GM18508 (cell line): ENCODE results near the gene ERBIN.
"Not testable (repeated sequence)": the region's sequence is repeated elsewhere in the genome, so short reads cannot be mapped to it uniquely, and the experiment has no call there.

ENCODE experiments used
- ATAC-seq: cut with Tn5 transposase; IDR thresholded peaks from one replicate; pipeline ENCODE4 v1.9.1; 2021; ENCODE audit warnings: moderate number of reproducible peaks; ENCODE audit not compliant: insufficient read depth, unreplicated experiment

Gene ERBIN, protein sequence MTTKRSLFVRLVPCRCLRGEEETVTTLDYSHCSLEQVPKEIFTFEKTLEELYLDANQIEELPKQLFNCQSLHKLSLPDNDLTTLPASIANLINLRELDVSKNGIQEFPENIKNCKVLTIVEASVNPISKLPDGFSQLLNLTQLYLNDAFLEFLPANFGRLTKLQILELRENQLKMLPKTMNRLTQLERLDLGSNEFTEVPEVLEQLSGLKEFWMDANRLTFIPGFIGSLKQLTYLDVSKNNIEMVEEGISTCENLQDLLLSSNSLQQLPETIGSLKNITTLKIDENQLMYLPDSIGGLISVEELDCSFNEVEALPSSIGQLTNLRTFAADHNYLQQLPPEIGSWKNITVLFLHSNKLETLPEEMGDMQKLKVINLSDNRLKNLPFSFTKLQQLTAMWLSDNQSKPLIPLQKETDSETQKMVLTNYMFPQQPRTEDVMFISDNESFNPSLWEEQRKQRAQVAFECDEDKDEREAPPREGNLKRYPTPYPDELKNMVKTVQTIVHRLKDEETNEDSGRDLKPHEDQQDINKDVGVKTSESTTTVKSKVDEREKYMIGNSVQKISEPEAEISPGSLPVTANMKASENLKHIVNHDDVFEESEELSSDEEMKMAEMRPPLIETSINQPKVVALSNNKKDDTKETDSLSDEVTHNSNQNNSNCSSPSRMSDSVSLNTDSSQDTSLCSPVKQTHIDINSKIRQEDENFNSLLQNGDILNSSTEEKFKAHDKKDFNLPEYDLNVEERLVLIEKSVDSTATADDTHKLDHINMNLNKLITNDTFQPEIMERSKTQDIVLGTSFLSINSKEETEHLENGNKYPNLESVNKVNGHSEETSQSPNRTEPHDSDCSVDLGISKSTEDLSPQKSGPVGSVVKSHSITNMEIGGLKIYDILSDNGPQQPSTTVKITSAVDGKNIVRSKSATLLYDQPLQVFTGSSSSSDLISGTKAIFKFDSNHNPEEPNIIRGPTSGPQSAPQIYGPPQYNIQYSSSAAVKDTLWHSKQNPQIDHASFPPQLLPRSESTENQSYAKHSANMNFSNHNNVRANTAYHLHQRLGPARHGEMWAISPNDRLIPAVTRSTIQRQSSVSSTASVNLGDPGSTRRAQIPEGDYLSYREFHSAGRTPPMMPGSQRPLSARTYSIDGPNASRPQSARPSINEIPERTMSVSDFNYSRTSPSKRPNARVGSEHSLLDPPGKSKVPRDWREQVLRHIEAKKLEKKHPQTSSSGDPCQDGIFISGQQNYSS (N-terminal part only)

DNA sequence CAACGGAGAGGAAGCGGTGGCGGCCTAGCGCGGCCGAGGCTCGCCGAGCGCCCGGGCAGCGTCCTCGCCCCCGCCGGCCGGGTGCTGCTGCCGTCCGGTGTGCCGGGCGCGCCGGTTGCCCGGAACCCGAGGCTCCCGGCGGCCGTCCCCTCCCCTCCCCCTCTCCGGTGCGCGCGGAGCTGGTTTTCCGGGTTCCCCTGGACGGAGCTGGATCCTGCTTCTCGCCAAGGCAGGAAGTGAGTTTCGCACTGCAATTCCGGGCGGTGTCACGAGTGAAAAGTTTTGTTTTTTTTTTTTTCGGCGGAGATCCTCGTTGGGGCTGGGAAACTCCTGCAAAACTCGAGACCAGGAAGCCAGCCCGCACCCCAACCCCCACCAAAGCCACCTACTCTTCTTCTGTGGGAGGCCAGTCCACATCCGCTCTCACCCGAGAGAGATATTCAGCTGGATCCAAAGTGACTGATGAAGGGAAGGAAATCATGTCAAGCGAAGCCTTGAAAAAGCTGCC lies at the start of gene ERBIN:
Gene ERBIN (plus strand): TSS at position 300 of the 508 bp plus-strand sequence. CDS start 66,144 bp downstream, outside the sequence.
- no peak for ATAC-seq

DNA sequence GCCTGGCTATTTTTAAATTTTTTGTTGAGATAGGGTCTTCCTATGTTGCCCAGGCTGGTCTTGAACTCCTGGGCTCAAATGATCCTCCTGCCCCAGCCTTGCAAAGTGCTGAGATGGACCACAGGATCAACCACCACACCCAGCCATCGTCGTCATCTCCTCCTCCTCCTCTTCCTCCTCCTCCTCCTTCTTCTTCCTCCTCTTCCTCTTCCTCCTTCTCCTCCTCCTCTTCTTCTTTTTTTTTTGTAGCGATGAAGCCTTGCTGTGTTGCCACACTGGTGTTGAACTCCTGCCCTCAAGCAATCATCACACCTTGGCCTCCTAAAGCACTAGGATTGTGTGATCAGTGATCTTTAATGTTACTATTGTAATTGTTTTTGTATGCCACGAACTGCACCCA lies 49.4 kb upstream of the ERBIN start:
- no peak for ATAC-seq

DNA sequence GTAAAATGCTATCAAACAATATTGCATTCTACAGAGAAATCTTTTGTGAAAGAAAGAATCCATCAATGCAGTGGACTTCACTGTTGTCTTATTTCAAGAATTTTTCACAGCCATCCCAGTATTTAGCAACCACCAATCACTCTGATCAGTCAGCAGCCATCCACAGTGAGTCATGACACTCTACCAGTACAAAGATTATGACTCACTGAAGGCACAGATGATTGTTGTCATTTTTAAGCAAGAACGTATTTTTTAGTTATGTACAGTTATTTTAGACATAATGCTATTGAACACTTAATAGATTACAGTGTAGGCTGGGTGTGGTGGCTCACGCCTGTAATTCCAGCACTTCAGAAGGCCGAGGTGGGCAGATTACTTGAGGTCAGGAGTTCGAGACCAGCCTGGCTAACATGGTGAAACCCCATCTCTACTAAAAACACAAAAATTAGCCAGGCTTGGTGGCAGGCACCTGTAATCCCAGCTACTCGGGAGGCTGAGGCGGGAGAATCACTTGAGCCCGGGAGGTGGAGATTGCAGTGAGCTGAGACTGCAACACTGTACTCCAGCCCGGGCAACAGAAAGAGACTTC lies 46.6 kb upstream of the ERBIN start:
- not testable (repeated sequence) for ATAC-seq

DNA sequence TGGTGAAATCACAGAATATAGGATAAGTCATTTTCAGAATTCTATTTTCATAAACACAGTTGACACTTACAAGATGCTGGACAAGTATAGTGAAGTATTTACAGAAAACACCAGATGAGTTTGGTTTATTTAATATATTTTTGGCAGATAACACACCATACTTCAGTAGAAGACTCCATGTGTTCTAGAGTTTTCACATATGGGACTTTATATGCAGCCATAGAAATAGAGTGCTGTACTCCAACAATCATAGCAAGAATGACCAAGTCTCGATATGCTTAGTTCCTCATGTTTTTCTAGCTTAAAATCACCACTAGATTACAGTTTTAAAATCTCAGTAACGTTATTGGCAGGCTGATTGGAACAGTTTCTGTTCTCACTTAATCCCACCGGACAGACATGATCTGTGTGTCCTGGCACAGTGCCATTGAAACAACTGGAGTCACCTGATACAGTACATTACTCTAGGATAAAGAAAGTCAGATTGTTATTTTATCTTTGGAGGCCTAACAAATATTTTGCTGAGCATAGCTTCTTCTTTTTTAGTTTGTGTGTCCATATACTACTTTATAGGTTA lies 45.8 kb upstream of the ERBIN start:
- no peak for ATAC-seq

DNA sequence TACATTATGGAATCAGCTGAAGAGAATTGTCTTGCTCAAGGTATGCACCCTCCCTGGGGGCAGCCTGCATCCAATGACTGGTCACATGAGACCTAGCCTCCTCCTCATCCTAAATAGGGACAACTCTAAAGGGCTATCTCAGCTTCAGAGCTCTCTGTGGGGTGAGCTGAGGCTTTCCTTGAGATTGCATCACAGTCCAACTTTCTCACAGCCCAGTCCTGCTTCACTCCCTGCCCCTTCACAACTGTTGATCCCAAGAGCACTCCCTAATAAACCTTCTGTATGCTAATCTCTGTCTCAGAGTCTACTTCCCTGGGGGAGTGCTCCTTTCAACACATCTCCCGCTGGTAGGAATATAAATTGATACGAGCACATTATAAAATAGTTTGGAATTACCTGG lies 44.1 kb upstream of the ERBIN start:
- no peak for ATAC-seq

DNA sequence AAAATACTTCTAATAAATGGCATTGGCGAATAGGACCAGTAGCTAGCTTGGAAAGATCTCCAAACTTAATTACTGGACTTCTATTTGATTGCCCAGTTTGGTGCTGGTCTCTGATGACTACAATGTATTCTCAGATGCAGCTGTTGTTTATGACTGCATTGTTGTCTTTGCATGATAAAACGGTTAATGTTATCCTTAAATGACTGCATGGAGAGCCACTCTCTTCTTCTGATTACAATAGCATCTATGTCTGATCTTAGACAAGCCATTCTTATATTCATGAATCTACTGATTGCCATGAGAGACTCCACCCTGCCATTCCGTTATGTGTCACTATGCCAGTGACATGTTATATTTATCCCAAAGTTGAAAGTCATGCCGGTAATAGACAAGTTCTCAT lies 42.9 kb upstream of the ERBIN start:
- ATAC-seq = no peak

DNA sequence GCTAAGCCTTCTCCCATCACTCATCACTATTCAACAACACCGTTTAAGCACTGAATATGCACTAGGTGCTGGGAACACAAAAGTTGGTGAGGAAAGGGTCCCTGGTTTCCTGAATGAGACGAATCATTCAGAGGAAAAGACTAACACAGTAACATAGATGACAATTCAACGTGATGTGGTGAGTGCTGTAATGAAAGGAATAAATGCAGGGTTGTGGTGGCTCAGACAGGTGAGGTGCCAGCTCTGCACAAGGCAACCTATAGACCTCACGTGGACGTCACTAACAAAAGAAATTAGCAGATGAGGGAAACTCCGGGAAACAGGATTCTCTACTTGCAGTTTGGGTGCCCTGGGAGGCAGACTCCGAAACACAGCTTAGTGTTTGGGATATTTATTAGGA lies 40.0 kb upstream of the ERBIN start:
- ATAC-seq = no peak

DNA sequence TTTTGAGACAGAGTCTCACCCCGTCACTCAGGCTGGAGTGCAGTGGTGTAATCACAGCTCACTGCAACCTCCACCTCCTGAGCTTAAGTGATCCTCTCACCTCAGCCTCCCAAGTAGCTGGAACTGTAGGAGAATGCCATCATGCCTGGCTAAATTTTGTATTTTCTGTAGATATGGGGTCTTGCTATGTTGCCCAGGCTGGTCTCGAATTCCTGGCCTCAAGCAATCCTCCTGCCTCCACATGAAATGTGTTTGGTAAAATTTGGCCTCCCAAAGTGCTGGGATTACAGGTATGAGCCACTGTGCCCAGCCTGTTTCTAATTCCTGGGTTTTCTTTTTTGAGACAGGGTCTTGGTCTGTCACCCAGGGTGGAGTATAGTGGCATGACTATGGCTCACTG lies 34.4 kb upstream of the ERBIN start:
- ATAC-seq = not testable (repeated sequence)

DNA sequence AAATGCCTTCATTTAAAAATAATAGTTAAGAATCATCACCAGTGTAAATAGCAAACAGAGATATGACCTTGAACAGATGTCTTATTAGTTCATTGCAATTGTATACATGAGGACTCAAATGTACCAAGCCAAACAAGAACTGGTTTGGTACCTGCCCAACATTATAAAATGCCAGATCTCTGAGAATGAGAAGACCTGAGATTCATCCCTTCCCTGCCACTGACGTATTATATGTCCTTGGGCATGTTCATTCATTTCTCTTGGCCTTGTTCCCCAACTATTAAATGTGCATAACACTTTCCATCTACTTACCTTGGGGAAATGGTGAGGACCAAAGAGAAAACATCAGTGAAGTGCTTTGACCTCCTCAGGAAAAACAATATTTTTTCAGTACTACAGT lies 33.6 kb upstream of the ERBIN start:
- ATAC-seq = no peak

DNA sequence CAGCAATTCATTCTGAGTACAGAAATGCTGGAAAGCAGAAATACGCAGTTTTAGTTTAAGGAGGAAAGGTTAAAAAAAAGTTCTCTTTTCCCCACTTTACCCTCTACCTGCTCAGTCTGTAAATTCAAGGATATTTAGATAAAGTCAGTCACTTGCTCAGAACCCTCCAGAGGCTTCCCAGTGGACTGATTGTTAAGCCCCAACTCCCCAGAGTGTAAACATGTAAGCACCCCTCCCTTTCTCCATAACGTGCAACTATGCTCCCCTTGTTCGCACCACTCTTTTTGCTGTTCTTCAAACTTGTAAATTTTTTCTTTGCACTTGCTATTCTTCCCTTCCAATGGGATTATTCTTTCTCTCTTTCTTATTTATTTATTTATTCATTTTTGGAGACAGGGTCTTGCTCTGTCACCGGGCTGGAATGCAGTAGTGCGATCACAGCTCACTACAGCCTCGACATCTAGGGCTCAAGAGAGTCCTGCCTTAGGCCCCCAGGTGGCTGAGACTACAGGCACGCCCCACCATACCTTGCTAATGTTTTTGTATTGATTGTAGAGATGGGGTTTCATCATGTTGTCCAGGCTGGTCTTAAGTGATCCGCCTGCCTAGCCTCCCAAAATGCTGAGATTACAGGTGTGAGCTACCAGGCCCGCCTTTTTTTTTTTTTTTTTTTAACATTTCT lies 32.5 kb upstream of the ERBIN start:
- ATAC-seq = no peak

DNA sequence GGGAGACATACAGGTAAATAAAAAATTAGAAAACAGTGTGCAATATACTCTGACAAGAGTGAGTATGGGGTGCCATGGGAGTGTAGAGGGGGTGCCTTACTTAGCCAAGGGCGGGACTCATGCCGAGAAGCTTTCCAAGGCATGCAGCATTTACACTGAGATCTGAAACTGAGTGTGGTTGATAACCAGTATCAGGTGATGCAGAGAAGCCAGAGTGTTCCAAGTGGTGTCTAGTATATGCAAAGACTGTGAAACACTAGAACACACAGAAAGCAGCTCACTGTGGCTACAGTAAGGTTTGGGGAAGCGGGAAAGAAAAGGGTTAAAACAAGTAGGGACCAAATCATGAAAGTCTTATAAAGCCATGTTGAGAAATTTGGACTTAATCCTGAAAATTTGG lies 30.5 kb upstream of the ERBIN start:
- no peak for ATAC-seq

DNA sequence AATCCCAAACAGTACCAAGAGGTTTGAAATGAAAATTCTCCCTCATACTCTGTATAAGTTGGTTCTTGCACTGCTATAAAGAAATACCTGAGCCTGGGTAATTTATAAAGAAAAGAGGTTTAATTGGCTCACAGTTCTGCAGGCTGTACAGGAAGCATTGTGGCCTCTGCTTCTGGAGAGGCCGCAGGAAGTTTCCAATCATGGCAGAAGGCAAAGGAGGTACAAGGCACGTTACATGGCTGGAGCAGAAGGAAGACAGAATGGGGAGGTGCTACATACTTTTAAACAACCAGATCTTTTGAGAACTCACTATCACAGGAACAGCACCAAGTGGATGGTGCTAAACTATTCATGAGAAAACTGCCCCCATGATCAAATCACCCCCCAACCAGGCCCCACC lies 25.6 kb upstream of the ERBIN start:
- no peak for ATAC-seq

DNA sequence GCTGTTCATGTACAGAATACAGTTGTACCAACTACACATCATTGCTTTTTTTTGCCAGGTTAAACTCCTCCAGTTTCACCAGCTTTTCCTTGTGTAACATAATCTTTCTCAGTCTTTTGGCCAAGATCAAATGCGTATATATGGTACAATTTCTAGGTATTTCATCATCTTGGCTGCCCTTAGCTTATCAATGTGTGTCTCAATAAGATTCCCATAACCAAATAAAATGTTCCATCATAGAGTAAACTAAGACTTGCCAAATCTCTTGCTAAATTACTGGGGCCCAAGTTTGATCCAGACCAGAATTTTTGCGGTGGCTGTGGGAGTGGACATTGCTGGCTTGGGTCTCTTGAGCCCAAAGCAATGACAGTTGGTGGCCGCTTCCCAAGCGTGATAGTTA lies 24.3 kb upstream of the ERBIN start:
- ATAC-seq = no peak

DNA sequence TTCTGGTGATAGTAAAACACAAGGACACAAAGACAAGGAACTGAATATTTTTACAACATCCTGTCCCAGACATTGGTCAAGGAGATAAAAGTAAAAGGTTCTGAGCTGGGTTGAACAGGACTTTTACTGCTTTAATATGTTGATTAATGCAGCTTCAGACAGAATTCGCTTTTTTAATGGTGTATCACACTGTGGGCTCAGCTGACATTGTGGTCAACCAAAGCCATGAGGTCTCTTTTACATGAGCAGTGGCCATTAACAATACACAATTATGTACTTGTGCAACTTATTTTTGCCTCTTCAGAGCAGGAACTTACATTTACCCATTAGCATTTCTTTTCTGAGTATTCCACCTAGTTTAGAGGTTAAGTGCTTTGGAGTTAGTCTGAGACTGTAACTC lies 22.8 kb upstream of the ERBIN start:
- ATAC-seq = no peak

DNA sequence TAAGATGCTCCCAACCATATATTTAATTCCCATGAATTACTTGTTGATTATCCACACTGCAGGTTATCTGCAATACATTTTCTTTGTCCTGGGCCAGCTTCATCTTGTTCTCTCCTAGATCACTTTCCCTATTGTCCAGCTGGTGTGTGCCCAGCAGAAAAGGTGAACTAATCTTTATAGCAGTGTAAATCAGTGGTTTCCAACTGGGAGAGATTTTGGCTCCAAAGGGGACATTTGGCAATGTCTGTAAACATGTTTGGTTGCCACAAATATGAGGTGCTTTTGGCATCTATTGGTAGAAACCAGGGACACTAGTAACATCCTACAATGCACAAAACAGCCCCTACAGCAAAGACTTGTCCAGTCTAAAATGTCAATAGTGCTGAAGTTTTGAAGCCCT lies 20.1 kb upstream of the ERBIN start:
- no peak for ATAC-seq

DNA sequence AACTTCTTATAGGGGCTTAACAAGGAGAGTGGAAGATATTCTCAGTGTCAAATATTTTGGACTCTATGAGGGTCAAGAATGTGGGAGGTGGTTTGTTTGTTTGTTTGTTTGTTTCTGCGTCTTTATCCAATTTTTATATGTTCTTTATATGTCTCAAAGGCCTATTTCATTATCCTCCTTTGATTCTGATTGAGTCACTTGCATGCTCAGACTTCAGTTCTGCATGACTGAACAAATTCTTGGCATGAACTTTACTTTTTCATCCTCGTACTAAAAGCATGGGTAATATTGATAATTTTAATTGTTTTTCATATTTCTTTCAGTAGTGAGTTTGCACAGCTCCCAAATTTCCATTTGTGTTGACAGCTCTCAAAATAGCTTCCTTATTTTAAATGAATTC lies 19.2 kb upstream of the ERBIN start:
- no peak for ATAC-seq

DNA sequence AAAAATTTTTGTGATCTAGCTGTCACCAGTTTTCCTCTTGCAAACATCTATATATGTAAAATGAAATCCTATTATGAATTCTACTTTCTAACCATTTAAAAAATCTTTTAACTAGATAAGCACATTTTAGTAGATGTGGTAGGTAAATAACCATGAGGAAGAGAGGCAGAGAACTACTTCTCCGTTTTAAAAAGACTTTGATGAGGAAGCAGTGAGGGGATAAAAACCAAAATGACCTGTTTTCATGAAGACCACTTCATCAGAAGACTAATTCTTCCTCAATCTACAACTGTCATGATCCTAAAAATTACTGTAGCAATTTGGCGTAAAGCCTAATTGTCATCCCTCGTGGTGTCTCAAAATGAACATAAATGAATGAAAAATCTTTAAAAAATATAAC lies 15.7 kb upstream of the ERBIN start:
- no peak for ATAC-seq

DNA sequence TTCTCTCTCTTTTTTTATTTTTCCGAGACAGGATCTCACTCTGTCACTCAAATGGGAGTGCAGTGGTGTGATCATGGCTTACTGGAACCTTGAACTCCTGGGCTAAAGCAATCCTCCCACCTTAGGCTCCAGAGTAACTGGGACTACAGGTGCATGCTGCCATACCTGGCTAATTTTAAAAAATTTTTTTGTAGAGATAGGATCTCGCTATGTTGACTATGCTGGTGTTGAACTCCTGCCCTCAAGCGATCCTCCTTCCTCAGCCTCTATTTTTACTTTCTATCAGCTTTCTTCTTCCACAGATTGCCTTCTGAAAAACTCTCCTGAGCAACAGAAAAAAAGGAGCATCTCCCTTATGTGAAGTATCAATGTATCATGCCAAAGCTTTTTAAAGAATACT lies 14.1 kb upstream of the ERBIN start:
- no peak for ATAC-seq

DNA sequence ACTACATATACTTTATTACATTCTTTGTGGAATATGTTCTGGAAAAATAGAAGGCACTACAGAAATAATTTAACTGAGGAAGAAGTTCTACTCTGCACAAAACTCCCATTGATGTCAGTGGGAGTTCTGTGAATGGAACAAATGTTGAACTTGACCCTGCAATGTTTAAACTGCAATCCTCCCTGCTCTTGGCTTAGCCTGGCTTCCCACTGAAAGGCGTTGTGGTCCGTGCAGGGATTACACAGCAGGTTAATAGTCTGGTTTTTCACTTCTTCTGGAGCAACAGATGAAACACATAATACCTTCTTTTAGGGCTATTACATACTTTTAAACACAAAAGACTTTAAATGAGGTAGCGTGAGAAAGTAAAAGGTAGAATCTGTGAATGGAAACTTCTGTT lies 12.9 kb upstream of the ERBIN start:
- ATAC-seq = no peak
